ENCODE results near the gene RELL2.
"Not testable (repeated sequence)": the region's sequence is repeated elsewhere in the genome, so short reads cannot be mapped to it uniquely, and the experiment has no call there.

Gene RELL2

DNA sequence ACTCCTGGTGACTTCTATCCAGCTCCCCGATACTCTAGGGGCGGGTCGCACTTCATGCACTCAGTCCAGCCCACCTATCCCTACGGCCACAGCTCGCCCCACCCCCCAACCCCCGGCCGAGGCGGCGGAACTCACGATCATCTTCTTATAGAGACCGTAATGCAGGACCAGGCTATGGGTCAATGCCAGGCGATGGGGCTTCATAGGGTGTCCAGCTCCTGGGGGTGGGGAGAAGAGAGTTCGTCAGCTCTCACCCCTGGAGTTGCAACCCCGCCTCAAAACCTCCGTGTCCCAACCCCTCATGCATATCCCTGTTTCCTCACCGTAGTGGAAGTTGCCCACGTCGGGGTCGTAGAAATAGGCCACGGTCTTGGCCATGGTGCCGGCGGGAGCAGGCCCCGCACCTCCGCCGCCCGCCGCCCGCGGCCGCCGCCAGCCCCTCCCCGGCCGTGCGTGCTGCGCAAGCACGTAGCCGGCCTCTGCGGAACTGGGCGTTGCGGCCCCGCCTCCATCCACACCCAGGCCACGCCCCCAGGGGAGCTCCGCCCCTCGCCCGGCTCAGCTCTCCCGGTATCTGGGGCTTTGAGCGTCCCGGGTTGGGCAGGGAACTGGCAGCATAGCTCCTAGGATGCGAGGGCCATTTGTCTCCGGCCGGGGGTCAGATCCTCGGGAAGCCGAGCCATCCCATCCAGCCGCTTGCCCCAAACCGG is at the start of gene RELL2, which contains the start of gene HDAC3:
Gene RELL2 (plus strand): TSS at position 585 of the 710 bp plus-strand sequence. CDS start 1,229 bp downstream, outside the sequence.
Gene HDAC3 (minus strand): TSS at position 437 of the 710 bp plus-strand sequence. CDS start 59 bp downstream, at position 378.
- DNase-seq (ENCODE audit: low read depth), result peak; percentile 53

- no peak for DNase-seq (ENCODE audit: low read depth)
Measured at GRCh38 chr5:141590127-141590526, 46.7 kb upstream of the RELL2 start.

DNA sequence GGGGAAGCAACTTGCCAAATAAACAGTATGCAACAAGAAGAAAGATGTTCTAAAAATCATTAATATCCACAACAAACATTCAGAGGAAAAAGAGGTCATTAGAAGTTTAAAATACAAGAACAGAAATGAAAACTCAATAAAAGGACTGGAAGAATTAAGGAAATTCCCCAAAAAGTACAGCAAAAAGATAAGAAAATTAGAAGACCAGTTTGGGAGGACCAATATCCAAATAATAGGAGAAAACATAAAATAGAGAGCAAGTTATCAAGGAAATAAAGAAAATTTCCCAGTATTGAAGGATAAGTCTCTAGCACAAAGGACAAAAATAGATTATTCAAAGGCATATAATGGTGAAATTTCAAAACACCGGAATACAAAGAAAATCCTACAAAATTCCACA is 39.9 kb upstream of the RELL2 start:
- no peak for DNase-seq (ENCODE audit: low read depth)

GRCh38 chr5:141597394-141597793 is 39.4 kb upstream of the RELL2 start:
- no peak for DNase-seq (ENCODE audit: low read depth)

- no peak for DNase-seq (ENCODE audit: low read depth)
Measured at GRCh38 chr5:141597814-141598213, 39.0 kb upstream of the RELL2 start.

DNA sequence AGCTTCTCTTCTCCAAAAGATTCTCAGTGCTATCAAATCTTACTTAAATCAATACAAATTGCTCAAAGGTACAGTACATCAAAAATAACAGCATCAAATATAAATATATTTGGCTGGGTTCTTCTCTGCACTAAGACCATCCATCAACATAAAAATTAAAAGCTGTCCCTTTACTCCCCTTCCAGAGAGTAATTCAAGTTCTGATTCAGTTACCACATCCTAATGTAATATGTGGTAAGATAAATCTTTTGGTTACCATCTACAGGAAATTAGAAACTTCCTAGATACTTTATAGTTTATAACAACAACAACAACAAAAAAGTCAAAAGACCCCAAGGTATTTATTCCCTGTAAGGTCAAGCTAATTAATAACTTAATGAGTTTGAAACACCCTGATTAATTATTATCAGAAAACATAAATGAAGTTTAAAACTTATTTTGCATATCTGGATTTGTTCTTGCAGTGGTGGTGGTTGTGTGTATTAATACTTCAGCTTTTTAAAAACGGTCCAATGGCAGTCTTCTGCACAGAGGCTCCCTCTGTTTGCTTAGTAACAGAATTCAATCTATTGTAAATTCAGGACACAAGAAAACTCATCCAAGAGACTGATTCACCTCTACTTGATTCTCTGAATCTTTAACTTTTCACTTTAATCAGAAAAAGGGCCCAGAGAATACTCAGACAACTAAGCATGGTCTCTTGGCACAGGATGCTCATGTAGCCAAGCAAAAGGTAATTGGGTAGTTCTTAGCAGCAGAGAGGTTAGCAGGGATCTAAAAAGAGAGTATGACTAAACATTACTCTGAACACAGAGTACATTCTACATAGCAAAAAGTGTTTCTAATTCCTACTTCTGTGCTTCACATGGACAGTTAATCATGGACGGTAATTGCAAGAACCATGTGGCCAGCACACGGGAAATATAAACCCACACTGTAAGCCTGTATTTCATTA is 38.1 kb upstream of the RELL2 start:
- no peak for DNase-seq (ENCODE audit: low read depth)

DNA sequence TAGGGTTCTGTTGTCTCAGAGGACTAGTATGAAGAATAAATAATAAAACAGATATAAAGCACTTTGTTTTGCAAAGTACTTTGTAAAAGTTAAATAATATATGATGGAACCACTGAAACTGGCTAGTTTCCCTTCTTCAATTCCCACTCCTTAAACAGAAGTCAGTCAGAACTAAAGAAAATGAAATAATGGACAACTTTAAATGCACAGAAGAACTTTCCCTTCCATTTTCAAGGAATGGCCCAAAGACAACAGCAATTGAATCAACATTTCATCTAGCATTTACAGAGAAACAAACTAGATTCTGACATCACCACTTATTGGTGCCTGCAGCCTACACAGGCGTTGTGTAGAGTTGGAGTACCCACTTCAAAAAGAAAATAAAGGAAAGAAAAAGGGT is 34.2 kb upstream of the RELL2 start:
- DNase-seq (ENCODE audit: low read depth), result no peak

DNA sequence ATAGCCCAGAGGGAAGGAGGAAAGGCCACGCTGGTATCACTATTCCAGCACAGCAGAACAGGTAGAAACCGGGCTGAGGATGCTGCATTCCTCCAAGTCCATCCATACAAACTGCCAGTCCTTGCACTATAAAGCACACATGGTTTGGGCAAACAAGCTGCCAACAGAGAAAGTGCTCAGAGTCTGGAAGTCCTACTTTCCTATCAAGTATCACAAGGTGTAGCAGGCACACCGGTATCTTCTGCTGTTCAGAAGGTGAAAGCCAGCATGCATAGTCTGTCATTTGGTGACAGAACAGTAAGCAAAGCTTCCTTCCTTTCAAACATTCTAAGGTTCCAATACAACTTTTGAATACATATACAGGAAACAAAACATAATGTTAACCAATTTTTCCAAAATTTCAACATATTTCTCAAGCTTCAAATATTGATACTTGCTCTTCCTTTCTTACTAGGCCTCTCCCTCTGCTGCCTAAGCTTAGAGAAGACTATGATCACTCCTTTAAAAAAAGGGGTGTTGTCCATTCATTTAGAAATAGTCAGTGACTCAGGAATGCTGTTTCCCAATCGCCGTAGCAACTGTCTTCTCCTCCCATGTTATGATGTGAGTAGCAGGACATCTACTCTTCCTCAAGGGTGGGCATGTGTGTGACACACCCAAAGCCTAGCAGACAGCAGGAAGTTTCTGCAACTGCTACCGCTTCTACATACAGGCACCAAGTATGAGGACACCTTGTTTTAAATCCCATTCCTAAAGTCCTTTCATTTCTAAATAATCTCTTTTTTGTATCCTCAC is 32.7 kb upstream of the RELL2 start:
- DNase-seq (ENCODE audit: low read depth), result no peak

GRCh38 chr5:141605523-141606277 is 31.1 kb upstream of the RELL2 start:
- DNase-seq (ENCODE audit: low read depth), result peak; percentile 85

- DNase-seq (ENCODE audit: low read depth), result no peak
Measured at GRCh38 chr5:141608046-141608445, 28.8 kb upstream of the RELL2 start.

- DNase-seq (ENCODE audit: low read depth), result no peak
Measured at GRCh38 chr5:141608557-141608956, 28.2 kb upstream of the RELL2 start.

GRCh38 chr5:141609044-141609443 is 27.8 kb upstream of the RELL2 start:
- no peak for DNase-seq (ENCODE audit: low read depth)

DNA sequence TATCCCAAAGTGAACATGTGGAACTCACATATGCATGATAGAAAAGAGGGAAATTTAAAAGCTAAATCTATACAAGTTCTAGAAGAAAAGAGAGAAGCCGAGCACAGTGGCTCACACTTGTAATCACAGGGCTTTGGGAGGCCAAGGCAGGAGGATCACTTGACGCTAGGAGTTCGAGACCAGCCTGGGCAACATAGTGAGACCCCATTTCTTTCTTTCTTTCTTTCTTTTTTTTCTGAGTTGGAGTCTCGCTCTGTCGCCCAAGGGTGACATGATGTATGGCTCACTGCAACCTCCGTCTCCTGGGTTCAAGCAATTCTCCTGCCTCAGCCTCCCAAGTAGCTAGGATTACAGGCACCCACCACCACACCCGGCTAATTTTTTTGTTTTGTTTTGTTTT is 26.9 kb upstream of the RELL2 start:
- DNase-seq (ENCODE audit: low read depth), result not testable (repeated sequence)

GRCh38 chr5:141611289-141611688 is 25.5 kb upstream of the RELL2 start:
- DNase-seq (ENCODE audit: low read depth), result no peak

GRCh38 chr5:141613344-141613743 is 23.5 kb upstream of the RELL2 start:
- no peak for DNase-seq (ENCODE audit: low read depth)

DNA sequence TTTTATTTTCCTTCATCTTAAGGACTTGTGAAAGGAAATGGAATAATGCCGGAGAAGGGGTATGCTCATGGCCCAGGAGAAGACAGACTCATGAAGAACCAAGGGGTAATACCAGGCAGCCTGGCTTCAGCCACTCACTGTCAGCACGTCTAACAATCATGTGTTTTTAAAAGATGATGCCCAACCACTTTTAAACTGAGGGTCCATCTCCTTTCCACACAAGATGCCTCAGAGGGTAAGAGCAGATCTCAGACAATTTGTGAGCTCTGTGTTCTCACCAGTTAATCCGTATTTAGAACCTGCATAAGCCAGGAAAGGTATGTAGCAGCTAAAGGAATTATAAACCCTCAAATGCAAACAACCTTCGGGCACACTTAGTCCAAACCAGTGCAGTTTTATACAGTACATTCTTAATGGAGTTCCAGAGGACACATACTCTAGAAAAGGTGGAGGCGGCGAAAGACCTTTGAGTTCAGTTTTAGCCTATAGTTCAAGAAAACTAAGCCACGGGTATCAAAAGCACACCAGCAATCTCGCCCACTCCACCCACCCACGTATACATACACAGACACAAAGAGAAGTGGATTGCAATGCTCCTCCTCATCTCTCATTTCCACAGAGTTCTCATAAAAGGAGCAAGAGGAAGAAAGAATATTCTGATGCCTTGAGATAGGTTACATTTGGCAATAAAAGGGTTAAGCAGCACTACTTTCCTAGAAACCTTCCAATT is 20.6 kb upstream of the RELL2 start:
- no peak for DNase-seq (ENCODE audit: low read depth)

DNA sequence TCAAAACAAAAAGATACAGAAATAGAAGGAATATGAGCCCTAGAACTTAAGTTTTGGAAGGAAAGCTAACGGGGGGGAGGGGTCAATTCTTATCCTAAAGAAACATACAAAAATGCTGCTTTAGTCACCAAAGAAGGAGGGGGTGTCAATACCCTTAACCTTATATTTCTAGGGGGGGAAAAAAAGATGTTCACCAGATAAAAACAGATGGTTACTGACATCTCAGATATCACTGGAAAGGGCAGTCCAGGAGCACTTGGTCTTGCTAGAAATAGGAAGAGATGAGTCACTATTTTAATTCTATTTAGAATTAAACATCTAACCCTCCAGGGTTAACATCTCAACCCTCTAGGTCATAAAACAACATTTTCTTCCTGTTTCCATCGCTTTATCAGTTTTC is 19.7 kb upstream of the RELL2 start:
- DNase-seq (ENCODE audit: low read depth), result no peak

- DNase-seq (ENCODE audit: low read depth), result no peak
Measured at GRCh38 chr5:141617682-141618029, 19.1 kb upstream of the RELL2 start.

GRCh38 chr5:141618030-141618803 is 18.6 kb upstream of the RELL2 start:
- no peak for DNase-seq (ENCODE audit: low read depth)

Measured in CMK (cell line).